Stimulated activated CD4-positive, alpha-beta T cell treated with anti-CD3 and anti-CD28 coated beads, Interleukin-15, amount 100 ng/mL, for 24 hours (primary cell): ENCODE results near the gene CUX1.
A peak's percentile ranks its signal among the peaks of the same experiment; 100 is the strongest.

Experiments used
- DNase-seq: peaks from one replicate; pipeline ENCODE4 v3.0.0-alpha.2; 2020

The CUX1 gene

GRCh38 chr7:102260856-102261255, 443.4 kb downstream of the CUX1 start:
- DNase-seq: no peak

GRCh38 chr7:102261451-102261850, 444.0 kb downstream of the CUX1 start:
- no peak for DNase-seq

GRCh38 chr7:102262546-102262945, 445.1 kb downstream of the CUX1 start:
- DNase-seq: no peak

DNA sequence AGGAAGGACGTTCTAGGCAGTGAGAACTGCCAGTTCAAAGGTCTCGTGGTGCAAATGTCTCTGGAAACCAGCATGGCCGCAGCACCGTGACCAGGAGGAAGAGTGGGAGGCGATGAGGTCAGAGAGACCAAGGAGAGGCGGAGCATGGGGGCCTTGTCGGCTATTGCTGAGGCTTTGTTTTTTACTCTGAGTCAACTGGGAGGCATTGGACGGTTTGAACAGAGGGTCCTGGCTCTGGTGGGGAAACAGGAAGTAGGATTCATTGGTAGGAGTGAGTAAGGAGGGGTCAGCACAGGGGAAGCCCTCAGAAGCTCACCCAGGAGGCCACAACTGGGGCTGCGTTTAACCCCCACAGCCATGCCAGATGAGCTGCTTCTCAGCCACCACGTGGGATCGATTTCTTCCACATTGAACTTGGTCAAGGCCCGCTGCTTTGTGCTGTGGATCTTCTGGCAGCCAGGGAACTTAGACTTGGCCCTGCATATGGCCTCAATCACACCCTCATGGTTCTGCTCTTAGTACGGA, 447.0 kb downstream of the CUX1 start:
- no peak for DNase-seq

DNA sequence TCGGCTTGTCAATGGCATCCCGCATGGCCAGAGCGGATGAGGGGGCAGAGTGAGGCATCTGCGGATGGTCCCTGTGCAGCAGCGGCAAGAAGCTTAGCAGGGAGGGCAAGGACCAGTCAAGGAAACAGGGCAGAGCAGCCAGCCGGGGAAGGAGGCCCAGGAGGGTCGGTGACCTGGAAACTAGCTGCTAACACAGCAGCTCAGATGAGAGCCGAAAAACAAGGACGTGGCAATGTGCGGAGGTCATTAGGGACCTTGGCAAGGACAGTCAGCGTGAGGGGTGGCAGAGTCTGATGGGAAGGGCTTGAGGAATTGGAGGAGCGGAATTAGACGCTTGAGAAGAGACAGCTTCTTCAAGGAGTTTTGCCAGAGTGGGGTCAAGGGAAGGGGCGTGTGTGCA, 449.1 kb downstream of the CUX1 start:
- no peak for DNase-seq

GRCh38 chr7:102268635-102269034, 451.2 kb downstream of the CUX1 start:
- no peak for DNase-seq

DNA sequence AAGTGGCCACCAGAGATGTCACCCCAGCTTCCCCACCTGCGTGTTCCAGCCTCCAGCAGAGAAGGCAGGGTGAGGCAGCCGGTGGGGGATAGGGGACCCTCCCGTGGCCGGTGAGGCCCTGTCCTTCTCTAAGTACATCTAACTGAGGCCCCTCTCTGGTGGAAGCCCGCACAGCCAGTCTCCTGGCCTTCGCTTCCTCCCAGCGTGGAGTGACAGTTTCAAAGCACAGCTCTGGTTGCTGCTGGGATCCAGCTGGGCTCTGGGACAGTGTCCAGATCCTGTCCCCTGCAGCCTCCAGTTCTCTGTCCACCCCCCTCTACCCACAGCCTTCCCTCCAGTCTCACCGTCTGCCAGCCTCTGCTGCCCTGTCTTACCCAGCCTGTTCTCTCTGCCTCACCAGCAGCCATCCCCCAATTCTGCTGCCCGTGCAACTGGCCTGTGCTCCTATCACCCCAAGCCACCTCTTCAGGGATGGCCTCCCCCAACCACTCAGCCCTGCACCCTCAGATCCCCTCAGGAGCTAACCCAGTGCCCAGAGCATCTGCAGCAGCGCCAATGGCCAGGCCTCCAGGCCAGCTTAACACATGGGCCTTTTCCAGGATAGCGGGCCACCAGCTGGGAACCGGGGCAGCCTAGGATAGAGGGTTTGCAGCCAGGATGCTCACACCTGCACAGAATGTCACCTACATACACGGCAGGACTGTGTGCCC, 452.9 kb downstream of the CUX1 start:
- no peak for DNase-seq

DNA sequence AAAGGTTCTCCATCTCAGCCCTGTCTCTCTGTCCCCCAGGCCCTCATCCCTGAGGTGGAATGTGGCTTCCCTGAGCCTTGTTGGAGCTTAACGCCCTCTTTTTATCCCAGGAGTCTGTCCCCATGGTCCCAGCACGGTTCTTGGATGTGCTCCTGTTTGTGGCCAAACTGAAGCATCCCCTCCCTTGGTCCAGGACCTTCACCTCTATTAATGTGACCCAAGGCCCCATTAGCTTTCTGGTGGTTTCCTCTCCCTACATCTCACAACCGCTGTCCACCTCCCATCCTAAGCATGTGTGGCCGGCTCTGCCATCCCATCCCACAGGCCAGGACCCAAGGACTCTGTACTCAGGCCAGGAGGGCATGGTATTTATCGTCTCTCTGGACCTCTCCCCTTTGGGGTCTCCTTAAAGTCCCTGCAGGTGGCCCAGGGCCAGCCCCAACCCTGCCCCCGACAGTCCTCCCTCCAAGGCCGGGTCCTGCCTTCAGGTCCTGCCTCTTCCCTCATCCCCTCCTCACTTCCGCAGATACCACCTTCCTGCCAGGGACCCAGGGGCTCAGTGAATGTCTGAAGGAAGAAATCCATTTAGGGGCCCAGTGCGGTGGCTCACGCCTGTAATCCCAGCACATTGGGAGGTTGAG, 453.9 kb downstream of the CUX1 start:
- no peak for DNase-seq

- DNase-seq: peak; percentile 83
Measured at GRCh38 chr7:102272075-102272916, 454.9 kb downstream of the CUX1 start.

DNA sequence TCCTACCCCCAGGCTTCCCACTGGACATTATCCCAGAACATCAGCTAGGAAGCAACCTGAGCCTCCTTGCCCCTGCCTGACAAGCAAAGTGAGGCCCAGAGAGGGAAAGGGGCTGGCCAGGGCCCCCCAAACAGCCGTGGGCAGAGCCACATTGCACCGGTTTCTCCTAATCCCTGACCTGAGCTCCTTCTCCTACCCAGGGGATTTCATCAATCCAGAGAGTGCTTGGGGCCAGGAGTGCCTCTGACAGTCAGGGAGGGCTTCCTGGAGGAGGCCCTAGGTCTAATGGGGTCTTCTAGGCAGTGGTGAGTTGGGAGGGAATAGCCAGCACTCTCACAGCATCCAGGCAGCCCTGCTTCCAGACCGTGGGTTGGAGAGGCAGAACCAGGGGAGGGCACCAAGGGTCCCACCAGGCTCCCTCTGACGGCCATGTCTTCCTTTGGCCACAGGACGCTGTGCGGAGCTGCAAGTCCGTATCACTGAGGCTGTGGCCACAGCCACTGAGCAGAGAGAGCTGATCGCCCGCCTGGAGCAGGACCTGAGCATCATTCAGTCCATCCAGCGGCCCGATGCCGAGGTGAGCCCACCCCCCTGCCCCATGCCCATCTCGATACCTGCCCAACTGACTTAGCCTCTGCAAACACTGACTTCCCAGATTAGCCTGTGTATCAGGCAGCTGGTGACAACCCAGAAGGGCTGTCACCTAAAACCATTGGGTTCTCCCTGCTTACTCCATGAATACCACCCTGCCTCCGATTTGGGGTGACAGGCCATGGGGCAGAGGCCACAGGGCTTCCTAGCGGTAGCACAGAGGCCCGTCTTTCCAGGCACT, 455.7 kb downstream of the CUX1 start:
- DNase-seq: no peak

GRCh38 chr7:102273749-102274712, 456.6 kb downstream of the CUX1 start:
- DNase-seq: no peak

DNA sequence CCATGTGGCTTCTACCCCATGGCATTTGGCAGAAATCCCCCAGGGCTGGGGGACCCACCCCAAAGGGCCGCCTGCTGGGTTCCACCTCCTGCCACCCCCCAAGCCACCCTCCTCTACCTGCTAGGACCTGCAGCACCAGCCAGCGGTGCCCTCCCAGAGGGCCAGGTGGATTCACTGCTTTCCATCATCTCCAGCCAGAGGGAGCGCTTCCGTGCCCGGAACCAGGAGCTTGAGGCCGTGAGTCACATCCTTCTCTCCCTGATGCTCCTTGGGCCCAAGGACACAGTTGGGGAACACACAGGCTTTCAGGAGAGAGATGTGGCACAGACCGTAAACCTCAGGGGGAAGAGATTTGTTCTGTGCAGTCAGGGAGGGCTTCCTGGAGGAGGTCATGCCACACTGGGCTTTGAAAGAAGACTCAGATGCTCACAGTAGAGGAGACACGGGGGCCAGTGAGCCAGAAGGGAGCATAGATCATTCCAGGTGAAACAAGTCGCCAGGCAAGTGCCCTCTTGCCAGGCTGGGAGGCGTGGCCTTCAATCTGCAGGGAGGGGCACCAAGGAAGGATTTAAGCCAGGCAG, 457.8 kb downstream of the CUX1 start:
- DNase-seq: no peak

- DNase-seq: no peak
Measured at GRCh38 chr7:102277901-102278300, 460.5 kb downstream of the CUX1 start.

- peak; percentile 71 for DNase-seq
Measured at GRCh38 chr7:102279537-102280400, 462.3 kb downstream of the CUX1 start.

DNA sequence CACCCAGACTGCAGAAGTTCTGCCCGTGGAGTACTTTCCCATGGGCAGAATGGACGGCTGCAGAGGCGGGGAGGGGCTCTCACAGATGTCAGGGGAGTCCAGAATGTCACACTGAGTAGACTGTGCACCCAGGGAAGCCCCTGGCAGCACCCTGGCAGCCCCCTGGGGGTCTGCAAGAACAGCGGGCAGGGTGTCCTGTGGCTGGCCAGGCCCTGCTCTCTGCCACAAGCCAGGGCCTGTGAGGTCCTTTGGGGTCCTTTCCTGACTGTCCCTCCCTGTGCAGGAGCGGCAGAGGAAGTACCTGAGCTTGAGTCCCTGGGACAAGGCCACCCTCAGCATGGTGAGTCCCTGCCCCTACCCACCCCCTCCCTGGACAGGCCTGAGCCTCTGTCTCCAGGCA, 463.1 kb downstream of the CUX1 start:
- DNase-seq: no peak

DNA sequence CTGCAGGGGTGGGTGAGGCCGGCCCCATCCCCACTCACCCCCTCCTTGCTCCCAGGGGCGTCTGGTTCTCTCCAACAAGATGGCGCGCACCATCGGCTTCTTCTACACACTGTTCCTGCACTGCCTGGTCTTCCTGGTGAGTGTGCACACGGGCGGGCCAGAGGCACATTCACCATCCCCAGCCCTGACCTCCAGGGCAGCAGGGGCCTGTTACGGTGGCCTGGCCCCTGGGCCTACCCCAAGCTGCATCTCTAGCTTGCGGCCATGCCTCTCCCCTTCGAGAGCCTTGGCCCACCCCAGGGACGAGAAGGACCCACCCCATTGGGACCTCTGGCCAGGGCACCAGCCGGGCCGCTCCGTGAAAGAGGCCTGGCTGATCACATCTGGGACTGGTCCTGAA, 464.4 kb downstream of the CUX1 start:
- no peak for DNase-seq

DNA sequence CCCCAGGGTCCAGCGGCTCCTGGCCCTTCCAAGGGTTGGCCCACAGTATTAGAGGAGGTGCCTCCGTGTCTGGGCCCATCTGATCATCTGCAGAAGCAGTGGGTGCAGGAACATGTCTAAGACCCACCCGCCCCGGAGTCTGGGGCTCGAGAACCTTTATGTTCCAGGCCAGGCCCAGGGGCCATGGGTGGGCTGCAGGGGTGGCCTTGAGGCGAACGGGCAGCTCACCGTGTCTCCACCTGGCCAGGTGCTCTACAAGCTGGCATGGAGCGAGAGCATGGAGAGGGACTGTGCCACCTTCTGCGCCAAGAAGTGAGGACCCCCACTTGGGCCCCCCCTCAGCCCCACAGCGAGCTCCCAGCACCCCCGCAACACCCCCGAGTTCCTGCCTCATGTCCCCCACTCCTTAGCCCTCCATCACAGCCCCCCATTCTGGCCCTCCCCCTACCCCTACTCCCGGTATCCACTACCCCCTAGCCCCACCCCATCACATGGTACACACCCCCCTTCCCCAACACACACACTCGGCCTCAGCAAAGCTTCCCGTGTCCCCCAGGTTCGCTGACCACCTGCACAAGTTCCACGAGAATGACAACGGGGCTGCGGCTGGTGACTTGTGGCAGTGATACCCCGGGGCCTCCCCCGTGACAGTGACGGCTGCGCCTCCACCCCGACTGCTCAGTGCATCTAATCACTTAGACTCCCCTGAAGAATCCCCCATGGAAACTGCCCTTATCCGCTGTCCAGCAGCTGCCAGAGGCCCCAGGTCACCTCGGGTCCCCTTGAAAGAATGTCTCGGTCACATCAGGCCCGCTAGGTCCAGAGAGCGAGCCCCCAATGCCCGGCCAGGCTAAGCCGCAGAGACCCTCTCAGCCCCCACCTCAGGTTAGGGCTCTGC, 465.3 kb downstream of the CUX1 start:
- no peak for DNase-seq

DNA sequence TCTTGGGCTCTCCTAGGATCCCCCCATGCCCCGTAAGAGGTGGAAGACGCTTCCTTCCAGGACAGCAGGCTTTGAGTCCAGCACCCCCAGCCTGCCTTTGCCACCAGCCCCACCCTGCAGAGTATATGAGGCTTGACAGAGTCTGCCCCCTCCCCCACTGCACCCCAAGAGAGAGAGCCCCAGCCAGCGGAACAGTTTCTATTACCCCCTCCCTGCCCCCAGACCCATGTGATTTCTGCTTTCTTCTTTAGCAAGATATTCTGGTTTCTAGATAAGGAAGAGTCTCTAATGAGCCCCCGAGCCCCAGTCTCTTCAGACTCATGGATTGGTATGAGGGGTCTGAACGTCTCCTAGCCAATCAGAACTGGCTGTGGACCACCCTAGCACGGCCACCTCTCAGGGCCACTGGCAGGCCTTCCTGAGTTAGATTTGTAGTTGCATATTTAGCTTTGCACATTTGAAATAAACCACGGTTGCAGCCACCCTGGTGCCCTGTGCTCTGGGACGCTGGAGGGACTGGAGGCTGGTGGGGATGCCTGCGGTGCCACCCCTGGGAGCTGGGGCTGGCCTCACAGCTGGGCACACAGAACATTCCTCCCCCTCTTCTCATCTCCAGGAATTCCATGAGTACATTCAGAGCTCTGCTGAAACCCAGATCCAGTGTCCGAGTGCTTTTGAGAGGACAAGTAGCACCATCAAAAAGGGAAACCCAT, 466.2 kb downstream of the CUX1 start:
- no peak for DNase-seq
